Measurements from ENCODE around the gene SRP68. TPM values are rescaled to one million over a fixed set of nuclear protein-coding genes. Genes with fewer than 3 reads are reported as not detected.

The SRP68 gene
- polyA plus RNA-seq, 1 experiment: 70.8 TPM

DNA sequence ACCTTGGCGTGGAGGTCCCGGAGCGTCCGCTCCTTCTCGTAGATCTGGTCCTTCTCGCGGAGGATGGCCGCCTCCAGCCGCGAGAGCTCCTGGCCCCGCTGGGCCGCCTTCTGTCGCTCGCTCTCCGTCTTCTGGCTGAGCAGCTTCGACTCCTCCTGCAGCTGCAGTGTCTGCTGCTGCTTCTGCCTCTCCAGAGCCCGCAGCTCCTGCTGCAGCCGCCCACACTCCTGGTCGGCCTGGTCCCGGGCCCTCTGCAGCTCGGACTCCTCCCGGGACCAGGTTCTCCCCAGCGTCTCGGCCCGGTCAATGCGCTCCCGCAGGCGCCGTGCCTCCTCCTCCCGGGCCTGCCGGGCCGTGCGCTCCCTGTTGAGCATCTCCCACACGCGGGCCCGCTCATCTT lies 64.1 kb downstream of the SRP68 start:
- no peaks in the 10 kb centered on the region for H3K27me3 ChIP-seq (ENCODE audit: control insufficient read depth, insufficient read depth, low read length)
- no peak for TF ChIP-seq CTCF (IDR thresholded peaks at IDR 0.05; ENCODE audit: insufficient read depth, low read depth, low read length)
- ChIA-PET POLR2A (no interaction called here), CTCF (interaction anchor here (0.8 to 19.9 kb wide), 4 partner anchors 9 to 112 kb away, joined by 3 to 264 read pairs (median 16); partner anchors contain the start of genes CDK3 and MRPL38)
- no peak overlapping the region for H3K4me3 ChIP-seq (ENCODE audit: low read depth, low read length)
- H3K36me3 ChIP-seq (ENCODE audit: control insufficient read depth, insufficient read depth, low read length): peaks cover 3% of the 10 kb centered on the region
- no peak for DNase-seq (ENCODE audit: low read depth)

- H3K4me3 ChIP-seq (ENCODE audit: low read depth, low read length): no peak overlapping the region
- DNase-seq (ENCODE audit: low read depth): no peak
- TF ChIP-seq CTCF (IDR thresholded peaks at IDR 0.05; ENCODE audit: insufficient read depth, low read depth, low read length): no peak
- H3K36me3 ChIP-seq (ENCODE audit: control insufficient read depth, insufficient read depth, low read length): peaks cover 3% of the 10 kb centered on the region
- CTCF ChIA-PET: interaction anchor here (0.7 to 19.9 kb wide), 5 partner anchors 9 to 112 kb away, joined by 3 to 264 read pairs (median 4); partner anchors contain the start of genes CDK3 and MRPL38
- POLR2A ChIA-PET: no interaction called here
- H3K27me3 ChIP-seq (ENCODE audit: control insufficient read depth, insufficient read depth, low read length): no peaks in the 10 kb centered on the region
Observed at GRCh38 chr17:76007850-76008165, 64.5 kb downstream of the SRP68 start.

DNA sequence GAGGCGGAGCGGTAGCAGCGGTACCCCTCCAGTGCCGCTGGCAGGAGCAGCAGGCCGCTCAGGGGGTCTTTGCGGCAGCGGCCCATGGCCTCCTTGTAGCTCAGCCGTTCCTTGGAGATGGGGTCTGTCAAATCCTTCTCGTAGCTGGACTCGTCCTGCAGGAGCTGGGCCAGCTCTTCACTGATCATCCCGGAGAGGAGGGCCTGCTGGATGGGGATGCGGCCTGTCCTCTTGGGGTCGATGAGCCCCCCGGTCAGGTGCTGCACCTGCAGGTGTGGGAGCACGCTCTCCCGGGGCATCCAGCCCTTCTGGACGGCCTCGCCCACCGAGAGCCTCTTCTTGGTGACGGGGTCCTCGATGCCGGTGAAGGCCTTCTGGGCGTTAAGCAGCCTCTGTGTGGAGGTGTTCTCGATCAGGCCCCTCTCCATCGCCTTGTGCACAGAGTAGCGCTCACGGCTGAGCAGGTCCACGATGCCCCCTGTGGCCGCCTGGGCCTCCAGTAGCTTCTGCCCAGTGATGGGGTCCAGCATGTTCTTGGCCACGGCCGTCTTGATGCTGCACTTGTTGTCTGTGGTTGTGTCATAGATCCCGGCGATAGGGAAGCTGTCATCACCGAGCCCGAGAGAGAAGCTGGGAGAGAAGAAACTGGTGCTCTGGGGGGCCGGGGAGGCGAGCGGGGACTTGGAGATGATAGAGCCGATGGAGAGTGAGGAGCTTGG lies 65.0 kb downstream of the SRP68 start:
- CTCF ChIA-PET: interaction anchor here (0.7 to 19.9 kb wide), 4 partner anchors 8 to 100 kb away, joined by 3 to 264 read pairs (median 16); partner anchors contain the start of genes CDK3 and MRPL38
- DNase-seq (ENCODE audit: low read depth): no peak

DNA sequence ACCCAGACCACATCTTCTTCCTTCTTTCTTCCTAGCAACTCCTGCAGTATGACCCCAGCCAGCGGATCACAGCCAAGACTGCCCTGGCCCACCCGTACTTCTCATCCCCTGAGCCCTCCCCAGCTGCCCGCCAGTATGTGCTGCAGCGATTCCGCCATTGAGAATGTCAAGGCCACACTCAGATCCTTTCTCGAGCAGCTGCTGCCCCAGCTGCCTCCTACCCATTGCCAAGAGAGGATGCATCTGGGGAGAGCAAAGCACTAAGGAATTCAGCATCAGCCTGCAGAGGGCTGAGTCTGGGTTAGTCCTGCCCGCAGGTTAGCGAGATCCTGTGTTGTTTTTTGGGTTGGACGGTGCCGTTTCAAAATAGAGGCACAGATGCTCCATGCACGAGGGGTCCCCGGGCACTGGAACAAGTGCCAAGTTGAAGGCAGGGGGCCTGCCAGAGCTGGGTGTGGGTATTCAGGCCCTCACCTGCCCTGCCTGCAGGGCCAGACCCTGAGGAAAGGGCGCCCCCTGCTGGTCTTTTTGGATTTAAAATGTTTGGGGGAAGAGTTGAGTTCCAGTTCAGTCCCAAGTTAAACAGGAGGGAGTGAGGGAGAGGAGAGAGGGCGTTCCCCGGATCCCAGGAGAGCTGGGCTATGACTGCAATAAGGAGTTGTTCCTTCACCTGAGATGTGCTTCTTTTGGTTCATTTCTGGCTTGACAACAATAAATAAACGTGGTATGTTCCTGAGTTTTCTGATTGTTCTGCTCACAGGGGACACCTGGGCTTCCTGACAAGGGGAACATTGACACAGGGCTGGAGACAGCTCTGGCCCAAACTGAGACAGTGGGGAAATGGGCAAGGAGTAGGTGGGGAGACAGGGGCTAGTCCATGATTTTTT lies 66.8 kb downstream of the SRP68 start:
- H3K36me3 ChIP-seq (ENCODE audit: control insufficient read depth, insufficient read depth, low read length): peaks cover 5% of the 10 kb centered on the region
- H3K4me3 ChIP-seq (ENCODE audit: low read depth, low read length): no peak overlapping the region
- H3K27me3 ChIP-seq (ENCODE audit: control insufficient read depth, insufficient read depth, low read length): no peaks in the 10 kb centered on the region
- POLR2A ChIA-PET: interaction anchor here (0.7 kb wide), 1 partner anchor 21 kb away, joined by 4 read pairs; no protein-coding TSS in a partner anchor
- CTCF ChIA-PET: interaction anchor here (0.6 to 19.9 kb wide), 21 partner anchors 9 to 210 kb away, joined by 3 to 264 read pairs (median 4); partner anchors contain the start of genes FBF1 and MRPL38
- no peak for DNase-seq (ENCODE audit: low read depth)
- TF ChIP-seq CTCF (IDR thresholded peaks at IDR 0.05; ENCODE audit: insufficient read depth, low read depth, low read length): peak; percentile 66

More for the DNA sequence above, 65.0 kb downstream of the SRP68 start:
- no peak for TF ChIP-seq CTCF (IDR thresholded peaks at IDR 0.05; ENCODE audit: insufficient read depth, low read depth, low read length)
- Histone ChIP-seq H3K27me3 (ENCODE audit: control insufficient read depth, insufficient read depth, low read length) (no peaks in the 10 kb centered on the region), H3K4me3 (ENCODE audit: low read depth, low read length) (no peak overlapping the region), H3K36me3 (ENCODE audit: control insufficient read depth, insufficient read depth, low read length) (peaks cover 3% of the 10 kb centered on the region)
- POLR2A ChIA-PET: no interaction called here

DNA sequence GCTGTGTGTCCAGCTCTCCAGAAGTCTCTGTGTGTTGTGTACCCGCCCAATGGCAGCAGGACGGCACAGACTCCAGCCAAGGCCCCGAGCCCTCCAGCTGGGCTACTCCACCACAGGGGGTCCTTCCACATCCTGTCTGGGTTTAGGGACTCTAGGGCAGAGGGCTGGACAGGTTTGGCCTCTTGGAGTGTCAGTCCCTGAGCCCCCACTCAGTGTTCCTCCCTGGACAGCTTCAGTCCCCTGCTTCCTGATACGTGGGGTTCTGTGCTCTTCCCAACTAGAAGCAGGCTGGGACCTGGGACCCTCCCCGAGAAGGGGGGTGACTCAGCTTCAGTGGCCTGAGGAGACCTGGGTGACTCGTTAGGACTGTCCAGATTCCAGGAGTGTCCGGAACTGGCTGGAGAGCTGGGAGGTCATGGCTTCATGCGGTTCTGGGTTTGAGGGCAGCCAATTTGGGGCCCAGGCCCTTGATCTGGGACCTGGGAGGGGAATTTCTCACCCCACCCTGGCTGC lies 67.5 kb downstream of the SRP68 start:
- ChIA-PET CTCF (interaction anchor here (0.6 to 19.9 kb wide), 21 partner anchors 8 to 124 kb away, joined by 3 to 264 read pairs (median 4); partner anchors contain the start of genes FBF1 and MRPL38), POLR2A (no interaction called here)
- DNase-seq (ENCODE audit: low read depth): no peak
- TF ChIP-seq CTCF (IDR thresholded peaks at IDR 0.05; ENCODE audit: insufficient read depth, low read depth, low read length): no peak
- no peak overlapping the region for H3K4me3 ChIP-seq (ENCODE audit: low read depth, low read length)
- peaks cover 5% of the 10 kb centered on the region for H3K36me3 ChIP-seq (ENCODE audit: control insufficient read depth, insufficient read depth, low read length)
- no peaks in the 10 kb centered on the region for H3K27me3 ChIP-seq (ENCODE audit: control insufficient read depth, insufficient read depth, low read length)

Measured in BJ (cell line).